SHP77 treated with DMSO at 0.1 percent for 48 hours (cell line): ENCODE measurements around the gene VRK1.

Experiments used
- DNase-seq: peaks from one replicate; lab custom pipeline; 2025; lab: John Stamatoyannopoulos, UW

The VRK1 gene

GRCh38 chr14:96826818-96827217 lies 29.6 kb downstream of the VRK1 start:
- no peak for DNase-seq

- no peak for DNase-seq
These were observed 30.1 kb downstream of the VRK1 start for GRCh38 chr14:96827290-96827689.

GRCh38 chr14:96829791-96830190 lies 32.6 kb downstream of the VRK1 start:
- DNase-seq: no peak

- DNase-seq: no peak
These were observed 33.8 kb downstream of the VRK1 start for GRCh38 chr14:96830946-96831345.

- no peak for DNase-seq
These were observed 35.2 kb downstream of the VRK1 start for GRCh38 chr14:96832351-96832750.

GRCh38 chr14:96838449-96838848 lies 41.3 kb downstream of the VRK1 start:
- DNase-seq: no peak

- DNase-seq: no peak
These were observed 42.1 kb downstream of the VRK1 start for GRCh38 chr14:96839251-96839650.

- no peak for DNase-seq
These were observed 46.0 kb downstream of the VRK1 start for GRCh38 chr14:96843137-96843536.

GRCh38 chr14:96844857-96845570 lies 47.8 kb downstream of the VRK1 start:
- no peak for DNase-seq

GRCh38 chr14:96847451-96847850 lies 50.3 kb downstream of the VRK1 start:
- no peak for DNase-seq

GRCh38 chr14:96848011-96848410 lies 50.8 kb downstream of the VRK1 start:
- no peak for DNase-seq

- no peak for DNase-seq
These were observed 52.6 kb downstream of the VRK1 start for GRCh38 chr14:96849733-96850132.

- no peak for DNase-seq
These were observed 54.7 kb downstream of the VRK1 start for GRCh38 chr14:96851694-96852381.

- no peak for DNase-seq
These were observed 55.7 kb downstream of the VRK1 start for GRCh38 chr14:96852823-96853422.

GRCh38 chr14:96858643-96859042 lies 61.5 kb downstream of the VRK1 start:
- no peak for DNase-seq

GRCh38 chr14:96861568-96862310 lies 64.6 kb downstream of the VRK1 start:
- no peak for DNase-seq

GRCh38 chr14:96863327-96863985 lies 66.3 kb downstream of the VRK1 start:
- no peak for DNase-seq

GRCh38 chr14:96863986-96864330 lies 66.8 kb downstream of the VRK1 start:
- DNase-seq: no peak

- no peak for DNase-seq
These were observed 70.5 kb downstream of the VRK1 start for GRCh38 chr14:96867634-96868033.

GRCh38 chr14:96874127-96874526 lies 76.9 kb downstream of the VRK1 start:
- no peak for DNase-seq

GRCh38 chr14:96876747-96877146 lies 79.6 kb downstream of the VRK1 start:
- no peak for DNase-seq

- no peak for DNase-seq
These were observed 84.5 kb downstream of the VRK1 start for GRCh38 chr14:96881713-96882112.
